ENCODE measurements around the gene C10orf120. TPM values are rescaled to one million over a fixed set of nuclear protein-coding genes. Genes with fewer than 3 reads are reported as not detected.

C10orf120 gene
- total and polyA plus RNA-seq, 2 donors (not counting 1 experiment from before 2014, with no cell fraction given), result not detected

DNA sequence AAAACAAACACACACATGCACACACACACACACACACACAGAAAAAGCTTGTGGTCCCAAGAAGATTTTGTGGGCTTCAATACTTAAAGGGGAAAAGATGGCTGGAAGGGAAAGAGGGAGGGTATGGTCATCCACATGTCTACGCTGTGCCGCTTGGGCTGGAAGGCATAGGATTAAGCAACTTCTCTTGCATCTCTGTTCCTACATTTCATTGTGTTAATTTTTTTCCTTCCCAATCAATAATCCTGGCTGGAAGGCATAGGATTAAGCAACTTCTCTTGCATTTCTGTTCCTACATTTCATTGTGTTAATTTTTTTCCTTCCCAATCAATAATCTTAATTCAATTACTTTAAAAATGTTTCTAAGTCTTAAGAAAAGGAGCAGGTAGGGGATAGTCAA is 30.6 kb downstream of the C10orf120 start:
- no peak for DNase-seq
- WGBS (ENCODE audit: insufficient coverage), result no CpG with 5 or more reads among the region's 2 CpGs
- Histone ChIP-seq H3K9me3 (ENCODE audit: control extremely low read depth in 1 of 3, control insufficient read depth in 2 of 3, insufficient read depth in 1 of 3, low read length in 2 of 3) (no peaks in the 10 kb centered on the region), H4K20me1 (ENCODE audit: control insufficient read depth, insufficient read depth, low read length, poor library complexity, severe bottlenecking) (no peaks in the 10 kb centered on the region), H2AFZ (ENCODE audit: insufficient read depth, low read depth, low read length, poor library complexity, severe bottlenecking) (no peak overlapping the region), H3K4me2 (replicated peaks; ENCODE audit: low read depth, low read length, poor library complexity, severe bottlenecking) (no peak overlapping the region), H3K4me3 (ENCODE audit: control extremely low read depth in 1 of 5, extremely low read depth in 1 of 5, insufficient read depth in 1 of 5, low read depth in 2 of 5, low read length in 4 of 5) (no peak overlapping the region), H3K36me3 (replicated peaks in 1 of 2; ENCODE audit: control extremely low read depth in 1 of 2, control insufficient read depth in 1 of 2, extremely low read depth in 1 of 2, insufficient read depth in 2 of 2, low read length in 1 of 2) (no peaks in the 10 kb centered on the region), H3K79me2 (ENCODE audit: control insufficient read depth, insufficient read depth, low read length) (no peaks in the 10 kb centered on the region), H3K4me1 (ENCODE audit: control insufficient read depth in 2 of 2, insufficient read depth in 2 of 2, low read length in 2 of 2) (no peaks in the 10 kb centered on the region), H3K27ac (ENCODE audit: low read length in 2 of 2) (no peak overlapping the region), H3K27me3 (replicated peaks in 1 of 4; ENCODE audit: control extremely low read depth in 1 of 4, control insufficient read depth in 3 of 4, insufficient read depth in 4 of 4, low read length in 3 of 4) (no peaks in the 10 kb centered on the region), H3K9ac (ENCODE audit: low read length) (no peak overlapping the region)
- TF ChIP-seq EZH2 (IDR thresholded peaks at IDR 0.05; ENCODE audit: borderline replicate concordance, insufficient read depth, low read depth, low read length, poor library complexity, severe bottlenecking), result no peak
- TF ChIP-seq, protein P1, sequence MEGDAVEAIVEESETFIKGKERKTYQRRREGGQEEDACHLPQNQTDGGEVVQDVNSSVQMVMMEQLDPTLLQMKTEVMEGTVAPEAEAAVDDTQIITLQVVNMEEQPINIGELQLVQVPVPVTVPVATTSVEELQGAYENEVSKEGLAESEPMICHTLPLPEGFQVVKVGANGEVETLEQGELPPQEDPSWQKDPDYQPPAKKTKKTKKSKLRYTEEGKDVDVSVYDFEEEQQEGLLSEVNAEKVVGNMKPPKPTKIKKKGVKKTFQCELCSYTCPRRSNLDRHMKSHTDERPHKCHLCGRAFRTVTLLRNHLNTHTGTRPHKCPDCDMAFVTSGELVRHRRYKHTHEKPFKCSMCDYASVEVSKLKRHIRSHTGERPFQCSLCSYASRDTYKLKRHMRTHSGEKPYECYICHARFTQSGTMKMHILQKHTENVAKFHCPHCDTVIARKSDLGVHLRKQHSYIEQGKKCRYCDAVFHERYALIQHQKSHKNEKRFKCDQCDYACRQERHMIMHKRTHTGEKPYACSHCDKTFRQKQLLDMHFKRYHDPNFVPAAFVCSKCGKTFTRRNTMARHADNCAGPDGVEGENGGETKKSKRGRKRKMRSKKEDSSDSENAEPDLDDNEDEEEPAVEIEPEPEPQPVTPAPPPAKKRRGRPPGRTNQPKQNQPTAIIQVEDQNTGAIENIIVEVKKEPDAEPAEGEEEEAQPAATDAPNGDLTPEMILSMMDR (IDR thresholded peaks at IDR 0.05), result no peak
- Mint-ChIP-seq H3K27ac (no peak overlapping the region), H3K4me3 (no peak overlapping the region), H3K9me3 (ENCODE audit: insufficient read depth) (no peaks in the 10 kb centered on the region), H3K4me1 (no peaks in the 10 kb centered on the region), H3K27me3 (peaks cover 21% of the 10 kb centered on the region)
- intact Hi-C loops (cut with micrococcal nuclease), result no loop called here
- POLR2A ChIA-PET, result no interaction called here
- no peak for ATAC-seq (ENCODE audit: low read depth)
- CTCF ChIA-PET, result no interaction called here

DNA sequence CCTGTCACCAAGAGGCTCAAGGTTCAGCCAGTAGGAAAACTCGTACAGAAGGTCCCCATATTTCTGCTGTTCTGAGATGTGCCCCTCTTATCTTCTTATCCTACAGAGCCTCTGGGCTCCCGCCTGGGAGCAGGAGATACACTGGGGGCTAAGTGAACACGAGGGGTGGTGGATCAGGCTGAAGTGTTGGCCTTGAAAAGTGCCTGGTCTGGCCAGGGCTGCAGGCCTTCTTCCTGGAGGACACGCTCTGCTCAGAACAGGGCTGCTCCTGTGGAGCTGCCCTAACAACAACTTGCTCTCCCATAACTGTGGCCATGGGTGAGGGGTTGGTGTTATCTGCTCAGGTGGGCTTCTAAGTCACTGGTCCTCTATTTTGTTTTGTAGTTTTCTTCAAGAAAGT is 33.7 kb downstream of the C10orf120 start:
- H3K9me3 ChIP-seq (ENCODE audit: control extremely low read depth in 1 of 3, control insufficient read depth in 2 of 3, insufficient read depth in 1 of 3, low read length in 2 of 3), result no peaks in the 10 kb centered on the region
- no peaks in the 10 kb centered on the region for H3K79me2 ChIP-seq (ENCODE audit: control insufficient read depth, insufficient read depth, low read length)
- TF ChIP-seq, protein P1 (IDR thresholded peaks at IDR 0.05), result no peak
- no peak for TF ChIP-seq EZH2 (IDR thresholded peaks at IDR 0.05; ENCODE audit: borderline replicate concordance, insufficient read depth, low read depth, low read length, poor library complexity, severe bottlenecking)
- no peaks in the 10 kb centered on the region for H4K20me1 ChIP-seq (ENCODE audit: control insufficient read depth, insufficient read depth, low read length, poor library complexity, severe bottlenecking)
- no peak overlapping the region for H3K27ac Mint-ChIP-seq
- no peak for DNase-seq
- intact Hi-C loops (cut with micrococcal nuclease), result no loop called here
- no peaks in the 10 kb centered on the region for H3K36me3 ChIP-seq (replicated peaks in 1 of 2; ENCODE audit: control extremely low read depth in 1 of 2, control insufficient read depth in 1 of 2, extremely low read depth in 1 of 2, insufficient read depth in 2 of 2, low read length in 1 of 2)
- no peak for ATAC-seq (ENCODE audit: low read depth)
- no peaks in the 10 kb centered on the region for H3K9me3 Mint-ChIP-seq (ENCODE audit: insufficient read depth)
- no peak overlapping the region for H3K4me3 Mint-ChIP-seq
- no peaks in the 10 kb centered on the region for H3K4me1 ChIP-seq (ENCODE audit: control insufficient read depth in 2 of 2, insufficient read depth in 2 of 2, low read length in 2 of 2)
- peaks cover 20% of the 10 kb centered on the region for H3K27me3 Mint-ChIP-seq
- no peaks in the 10 kb centered on the region for H3K4me1 Mint-ChIP-seq
- ChIA-PET POLR2A (no interaction called here), CTCF (no interaction called here)
- no peak overlapping the region for H3K4me3 ChIP-seq (ENCODE audit: control extremely low read depth in 1 of 5, extremely low read depth in 1 of 5, insufficient read depth in 1 of 5, low read depth in 2 of 5, low read length in 4 of 5)
- H3K4me2 ChIP-seq (replicated peaks; ENCODE audit: low read depth, low read length, poor library complexity, severe bottlenecking), result no peak overlapping the region
- no peaks in the 10 kb centered on the region for H3K27me3 ChIP-seq (replicated peaks in 1 of 4; ENCODE audit: control extremely low read depth in 1 of 4, control insufficient read depth in 3 of 4, insufficient read depth in 4 of 4, low read length in 3 of 4)
- no peak overlapping the region for H2AFZ ChIP-seq (ENCODE audit: insufficient read depth, low read depth, low read length, poor library complexity, severe bottlenecking)
- no peak overlapping the region for H3K27ac ChIP-seq (ENCODE audit: low read length in 2 of 2)
- 44% methylated on average over 1 of the region's 4 CpGs for WGBS (ENCODE audit: insufficient coverage)
- no peak overlapping the region for H3K9ac ChIP-seq (ENCODE audit: low read length)
